Measurements from ENCODE around the gene MYL4. TPM values are rescaled to one million over a fixed set of nuclear protein-coding genes. Genes with fewer than 3 reads are reported as not detected.

Gene MYL4
- total RNA-seq, 1 experiment from 2014 or later: 1.6 TPM

GRCh38 chr17:47199627-47200324 lies 9.4 kb upstream of the MYL4 start:
- H3K4me2 ChIP-seq (ENCODE audit: low read length): no peak overlapping the region
- H4K20me1 ChIP-seq (ENCODE audit: low read length): no peaks in the 10 kb centered on the region
- ChIA-PET CTCF (no interaction called here), POLR2A (ENCODE audit: unreplicated experiment) (no interaction called here)
- TF ChIP-seq EZH2phosphoT487 (IDR thresholded peaks at IDR 0.05; ENCODE audit: borderline replicate concordance, low read length): no peak
- TF ChIP-seq CTCF (conservative IDR thresholded peaks at IDR 0.05; ENCODE audit: low read depth, low read length): no peak
- no peak for TF ChIP-seq EZH2 (IDR thresholded peaks at IDR 0.05; ENCODE audit: low read length, unreplicated experiment)
- no peaks in the 10 kb centered on the region for H3F3A ChIP-seq (ENCODE audit: low read length, unreplicated experiment)
- no peaks in the 10 kb centered on the region for H3K27me3 ChIP-seq (ENCODE audit: low read length)
- no peaks in the 10 kb centered on the region for H3K36me3 ChIP-seq (ENCODE audit: low read depth, low read length)
- no peaks in the 10 kb centered on the region for H3K4me1 ChIP-seq (ENCODE audit: insufficient read depth, low read length)
- H3K27ac ChIP-seq (ENCODE audit: low read length): no peak overlapping the region
- no peaks in the 10 kb centered on the region for H3K9me3 ChIP-seq (ENCODE audit: low read length)
- H3K79me2 ChIP-seq (ENCODE audit: low read length): no peaks in the 10 kb centered on the region
- no peak overlapping the region for H3K9ac ChIP-seq (ENCODE audit: low read length)
- BruUV-seq (replicated peaks): no TSS peak
- H3K9me2 ChIP-seq (replicated peaks; ENCODE audit: low read length): no peaks in the 10 kb centered on the region
- no peak for ATAC-seq
- DNase-seq: no peak
- H3K4me3 ChIP-seq (ENCODE audit: low read length): no peak overlapping the region
- intact Hi-C loops (cut with micrococcal nuclease): no loop called here
- no peak overlapping the region for H2AFZ ChIP-seq (ENCODE audit: low read length)

DNA sequence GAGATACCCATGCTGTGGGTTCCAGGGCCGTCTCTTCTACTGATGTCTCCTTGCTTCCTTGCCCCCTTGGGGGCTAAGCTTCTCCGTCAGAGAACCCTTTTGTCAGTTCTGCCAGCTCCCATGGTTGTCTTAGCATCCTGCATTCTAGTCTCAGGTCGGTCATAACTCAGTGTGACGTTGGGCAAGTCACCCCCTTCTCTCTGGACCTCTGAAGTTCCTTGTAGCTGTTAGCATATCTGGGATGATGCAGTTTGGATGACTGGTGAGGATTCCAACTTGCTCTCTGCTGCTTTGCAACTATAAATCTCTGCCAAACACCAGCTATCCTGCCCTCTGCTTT lies 8.9 kb upstream of the MYL4 start:
- DNase-seq (no peak), ATAC-seq (no peak)
- no peak overlapping the region for H3K27ac ChIP-seq (ENCODE audit: low read length)
- H3K4me2 ChIP-seq (ENCODE audit: low read length): no peak overlapping the region
- H3K79me2 ChIP-seq (ENCODE audit: low read length): no peaks in the 10 kb centered on the region
- no peaks in the 10 kb centered on the region for H3K9me3 ChIP-seq (ENCODE audit: low read length)
- intact Hi-C loops (cut with micrococcal nuclease): no loop called here
- H2AFZ ChIP-seq (ENCODE audit: low read length): no peak overlapping the region
- ChIA-PET CTCF (no interaction called here), POLR2A (ENCODE audit: unreplicated experiment) (no interaction called here)
- TF ChIP-seq EZH2 (IDR thresholded peaks at IDR 0.05; ENCODE audit: low read length, unreplicated experiment): no peak
- no peak for TF ChIP-seq CTCF (conservative IDR thresholded peaks at IDR 0.05; ENCODE audit: low read depth, low read length)
- no peak for TF ChIP-seq EZH2phosphoT487 (IDR thresholded peaks at IDR 0.05; ENCODE audit: borderline replicate concordance, low read length)
- H4K20me1 ChIP-seq (ENCODE audit: low read length): no peaks in the 10 kb centered on the region
- no peak overlapping the region for H3K9ac ChIP-seq (ENCODE audit: low read length)
- H3K27me3 ChIP-seq (ENCODE audit: low read length): no peaks in the 10 kb centered on the region
- H3K9me2 ChIP-seq (replicated peaks; ENCODE audit: low read length): no peaks in the 10 kb centered on the region
- no TSS peak for BruUV-seq (replicated peaks)
- H3K4me3 ChIP-seq (ENCODE audit: low read length): no peak overlapping the region
- H3F3A ChIP-seq (ENCODE audit: low read length, unreplicated experiment): no peaks in the 10 kb centered on the region
- H3K36me3 ChIP-seq (ENCODE audit: low read depth, low read length): no peaks in the 10 kb centered on the region
- H3K4me1 ChIP-seq (ENCODE audit: insufficient read depth, low read length): no peaks in the 10 kb centered on the region

GRCh38 chr17:47201166-47201565 lies 8.0 kb upstream of the MYL4 start:
- TF ChIP-seq CTCF (conservative IDR thresholded peaks at IDR 0.05; ENCODE audit: low read depth, low read length): no peak
- TF ChIP-seq EZH2phosphoT487 (IDR thresholded peaks at IDR 0.05; ENCODE audit: borderline replicate concordance, low read length): no peak
- no peak for TF ChIP-seq EZH2 (IDR thresholded peaks at IDR 0.05; ENCODE audit: low read length, unreplicated experiment)
- Histone ChIP-seq H3K9me3 (ENCODE audit: low read length) (no peaks in the 10 kb centered on the region), H4K20me1 (ENCODE audit: low read length) (no peaks in the 10 kb centered on the region), H3K4me2 (ENCODE audit: low read length) (no peak overlapping the region), H3K27me3 (ENCODE audit: low read length) (no peaks in the 10 kb centered on the region), H3K9me2 (replicated peaks; ENCODE audit: low read length) (no peaks in the 10 kb centered on the region), H3K27ac (ENCODE audit: low read length) (no peak overlapping the region), H3K4me1 (ENCODE audit: insufficient read depth, low read length) (no peaks in the 10 kb centered on the region), H3K79me2 (ENCODE audit: low read length) (no peaks in the 10 kb centered on the region), H3K36me3 (ENCODE audit: low read depth, low read length) (no peaks in the 10 kb centered on the region), H3K4me3 (ENCODE audit: low read length) (no peak overlapping the region), H3K9ac (ENCODE audit: low read length) (no peak overlapping the region), H3F3A (ENCODE audit: low read length, unreplicated experiment) (no peaks in the 10 kb centered on the region), H2AFZ (ENCODE audit: low read length) (no peak overlapping the region)
- BruUV-seq (replicated peaks): no TSS peak
- intact Hi-C loops (cut with micrococcal nuclease): no loop called here
- POLR2A ChIA-PET (ENCODE audit: unreplicated experiment): no interaction called here
- CTCF ChIA-PET: no interaction called here
- DNase-seq (no peak), ATAC-seq (no peak)

Data from PC-3 (cell line).